T-helper 17 cell (primary cell): ENCODE data around the gene CACNA2D4. TPM values are rescaled to one million over a fixed set of nuclear protein-coding genes. Genes with fewer than 3 reads are reported as not detected.
A peak's percentile ranks its signal among the peaks of the same experiment; 100 is the strongest.
"Not testable (repeated sequence)": the region's sequence is repeated elsewhere in the genome, so short reads cannot be mapped to it uniquely, and the experiment has no call there.

Experiments used
- ATAC-seq: fragments of 150-1000 bp; cut with Tn5 transposase; 2 replicates; pipeline ENCODE4 v1.10.0; 2021; ENCODE audit warnings: mild to moderate bottlenecking, moderate library complexity
- DNase-seq, 3 donors: peaks; one replicate each; pipeline versions ENCODE4 v3.0.0 to v3.0.0-alpha.2; 2020 to 2021
- H3K9me3 ChIP-seq: one replicate; pipeline ENCODE4 v1.7.0; 2013; ENCODE audit warnings: low read length, mild to moderate bottlenecking; ENCODE audit not compliant: control insufficient read depth, poor library complexity, severe bottlenecking
- H3K27ac Mint-ChIP-seq: one replicate; pipeline ENCODE4 v1.8.0; 2022; ENCODE audit warnings: mild to moderate bottlenecking, moderate library complexity, mixed read lengths
- H3K27me3 Mint-ChIP-seq: one replicate; pipeline ENCODE4 v1.8.0; 2022; ENCODE audit warnings: mixed read lengths
- H3K36me3 Mint-ChIP-seq: one replicate; pipeline ENCODE4 v1.8.0; 2022; ENCODE audit warnings: low read depth, mixed read lengths
- H3K4me1 Mint-ChIP-seq: one replicate; pipeline ENCODE4 v1.8.0; 2022; ENCODE audit warnings: mild to moderate bottlenecking, mixed read lengths
- H3K4me3 Mint-ChIP-seq: one replicate; pipeline ENCODE4 v1.8.0; 2022; ENCODE audit warnings: mild to moderate bottlenecking, moderate library complexity, mixed read lengths
- total RNA-seq, 4 donors: library from RNA in 2 of 4; stranded (reverse) in 2 of 4; gene quantifications; one replicate each; pipeline ENCODE4 v1.2.3 and lab custom pipeline; 2022 to 2026

The CACNA2D4 gene
- total RNA-seq, 2 donors from 2014 or later: 18.1 to 25.2 TPM

DNA sequence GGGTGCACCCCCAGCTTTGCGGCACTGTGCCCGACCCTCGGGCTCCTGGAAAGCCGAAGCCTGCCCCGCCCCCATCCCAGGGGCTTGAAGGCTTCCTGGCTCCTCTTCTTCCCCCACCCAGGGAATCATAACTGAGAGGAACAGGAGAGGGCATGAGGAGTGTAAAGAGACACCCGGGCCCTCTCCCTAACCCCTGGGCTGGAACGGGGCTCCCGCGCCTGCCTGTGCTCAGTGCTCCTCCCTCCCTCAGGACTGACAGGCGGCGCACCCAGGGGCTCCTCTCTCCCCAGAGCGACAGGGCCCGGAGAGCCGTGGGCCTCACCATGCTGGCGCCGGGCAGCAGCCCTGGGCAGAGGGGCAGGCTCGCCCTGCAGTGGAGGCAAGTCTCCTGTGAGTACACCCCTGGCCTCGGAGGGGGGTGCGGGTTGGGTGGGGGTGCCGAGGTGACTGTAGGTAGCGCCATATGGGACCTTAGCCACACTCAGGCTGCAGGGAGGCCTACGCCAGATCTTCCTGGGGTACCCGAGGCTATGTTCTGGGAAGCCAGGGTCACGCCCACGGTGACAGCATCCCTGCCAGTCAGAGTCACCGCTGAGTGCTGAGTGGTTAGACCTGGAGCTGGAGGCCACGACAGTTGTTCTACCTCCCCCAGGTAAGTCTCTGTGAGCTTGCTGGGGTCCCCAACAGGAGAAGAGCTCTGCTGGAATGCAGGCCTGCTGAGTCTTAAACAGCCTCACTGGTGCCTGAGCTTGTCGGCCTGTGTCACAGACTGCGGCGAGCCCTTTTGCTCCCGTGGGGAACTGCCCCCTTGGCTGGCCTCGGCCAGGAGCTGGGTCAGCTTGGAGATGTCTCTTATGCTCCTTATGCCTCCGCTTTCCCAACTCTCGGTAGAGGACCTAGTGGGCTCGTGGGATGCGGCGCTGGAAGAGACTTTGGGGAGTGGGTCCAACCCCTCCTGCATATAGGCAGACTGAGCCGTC is 90.3 kb downstream of the CACNA2D4 start:
- no peak overlapping the region for H3K27ac Mint-ChIP-seq
- H3K36me3 Mint-ChIP-seq: peaks cover under 1% of the 10 kb centered on the region
- no peaks in the 10 kb centered on the region for H3K9me3 ChIP-seq
- H3K4me1 Mint-ChIP-seq: no peaks in the 10 kb centered on the region
- H3K4me3 Mint-ChIP-seq: no peak overlapping the region
- peaks cover 33% of the 10 kb centered on the region for H3K27me3 Mint-ChIP-seq
- DNase-seq (no peak), ATAC-seq (no peak)

DNA sequence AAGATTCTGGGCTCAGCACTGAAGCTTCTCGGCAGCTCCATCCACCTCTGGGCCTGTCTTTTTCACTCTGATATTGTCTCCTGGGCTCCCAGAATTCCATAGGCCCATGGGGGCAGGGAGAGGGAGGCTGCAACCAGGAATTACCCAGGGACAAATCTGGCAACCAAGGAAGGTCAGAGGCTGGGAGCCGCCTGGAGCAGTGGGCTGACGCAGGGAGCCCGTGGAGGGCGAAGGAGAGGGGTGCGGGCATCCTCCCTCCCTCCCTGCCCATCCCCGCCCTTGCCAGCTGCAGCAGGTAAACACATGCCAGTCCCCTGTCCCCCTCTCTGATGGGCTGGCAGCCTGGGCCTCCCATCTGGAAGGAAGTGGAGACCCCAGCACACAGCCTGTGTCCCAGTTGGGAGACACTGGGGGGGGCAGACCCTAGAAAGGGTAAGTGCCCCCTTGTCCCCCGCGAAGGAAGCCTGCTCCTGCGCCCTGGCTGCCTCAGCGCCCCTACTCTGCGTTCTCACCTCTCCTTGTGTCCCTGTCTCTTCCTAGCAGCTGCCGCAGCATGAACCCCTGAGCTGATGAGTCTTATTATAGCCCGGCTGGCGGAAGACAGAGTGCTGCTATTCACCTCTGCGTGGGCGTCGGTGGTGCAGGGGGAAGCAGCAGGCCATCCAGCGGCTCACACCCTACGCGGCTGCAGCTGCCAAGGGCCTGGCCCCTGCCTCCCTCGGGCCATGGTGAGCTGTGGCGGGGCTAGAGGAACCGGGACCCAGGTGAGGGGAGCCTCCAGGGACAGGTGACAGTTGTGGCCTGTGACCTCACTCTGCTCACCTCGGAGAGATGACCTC is 91.4 kb downstream of the CACNA2D4 start:
- Mint-ChIP-seq H3K4me3 (no peak overlapping the region), H3K4me1 (no peaks in the 10 kb centered on the region), H3K36me3 (peaks cover 3% of the 10 kb centered on the region), H3K27ac (no peak overlapping the region), H3K27me3 (peaks cover 37% of the 10 kb centered on the region)
- H3K9me3 ChIP-seq: no peaks in the 10 kb centered on the region
- ATAC-seq (no peak), DNase-seq (no peak)

DNA sequence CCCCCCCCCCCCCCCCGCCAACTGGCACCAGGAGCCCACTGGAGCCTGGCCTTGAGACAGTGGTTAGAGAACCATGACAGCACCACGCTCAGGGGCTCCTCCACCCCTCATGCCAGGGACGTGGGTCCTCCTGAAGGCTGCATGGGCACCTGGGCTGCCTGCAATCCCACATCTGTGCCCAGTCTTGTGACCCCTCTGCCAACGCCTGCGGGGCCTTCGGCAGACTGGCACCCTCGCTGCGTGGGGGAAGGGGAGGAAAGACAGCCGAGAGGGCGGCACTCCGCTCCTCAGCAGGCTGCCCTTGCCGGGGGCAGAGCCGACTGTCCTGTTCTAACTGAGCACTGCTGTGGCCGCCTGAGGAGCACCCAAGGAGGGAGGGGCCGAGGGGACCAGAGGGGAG is 92.1 kb downstream of the CACNA2D4 start:
- Mint-ChIP-seq H3K36me3 (peaks cover 3% of the 10 kb centered on the region), H3K27me3 (peaks cover 40% of the 10 kb centered on the region), H3K27ac (no peak overlapping the region), H3K4me1 (no peaks in the 10 kb centered on the region), H3K4me3 (no peak overlapping the region)
- DNase-seq (no peak), ATAC-seq (no peak)
- no peaks in the 10 kb centered on the region for H3K9me3 ChIP-seq

DNA sequence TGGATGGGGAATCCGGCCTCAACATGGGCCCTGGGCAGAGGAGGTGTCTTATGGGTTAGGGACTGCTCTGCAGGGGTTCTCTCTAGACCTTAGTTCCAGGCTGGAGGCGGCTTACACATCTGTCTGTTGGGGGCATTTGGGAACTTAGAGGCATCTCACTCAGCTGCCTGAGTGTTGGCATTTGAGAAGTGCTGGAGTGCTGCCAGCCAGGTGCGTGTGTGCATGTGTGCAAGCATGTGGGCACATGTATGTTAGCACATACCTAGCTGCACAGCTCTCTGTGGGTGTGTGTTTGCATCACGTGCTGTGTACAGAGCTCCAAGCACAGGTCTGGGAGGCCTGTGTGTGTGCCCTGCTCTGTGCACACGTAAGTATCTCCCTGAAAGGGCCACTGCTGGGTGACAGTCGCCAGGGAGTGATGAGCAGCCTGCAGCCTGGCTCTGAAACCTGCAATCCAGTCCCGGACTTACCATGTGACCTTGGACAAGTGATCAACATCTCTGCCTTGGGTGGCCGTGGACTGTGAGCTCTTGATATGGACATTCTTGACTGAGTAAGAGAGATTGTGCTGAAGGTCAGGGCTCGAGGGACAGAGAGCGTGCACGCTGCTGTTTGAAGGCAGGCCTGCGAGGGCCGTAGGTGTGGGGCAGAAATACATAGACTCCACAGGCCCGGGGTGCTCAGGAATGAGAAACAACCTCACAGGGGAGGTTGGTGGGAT is 92.9 kb downstream of the CACNA2D4 start:
- no peak for ATAC-seq
- H3K4me3 Mint-ChIP-seq: no peak overlapping the region
- no peaks in the 10 kb centered on the region for H3K9me3 ChIP-seq
- no peak overlapping the region for H3K27ac Mint-ChIP-seq
- H3K27me3 Mint-ChIP-seq: peaks cover 41% of the 10 kb centered on the region
- peaks cover under 1% of the 10 kb centered on the region for H3K4me1 Mint-ChIP-seq
- peaks cover 3% of the 10 kb centered on the region for H3K36me3 Mint-ChIP-seq
- DNase-seq: no peak

DNA sequence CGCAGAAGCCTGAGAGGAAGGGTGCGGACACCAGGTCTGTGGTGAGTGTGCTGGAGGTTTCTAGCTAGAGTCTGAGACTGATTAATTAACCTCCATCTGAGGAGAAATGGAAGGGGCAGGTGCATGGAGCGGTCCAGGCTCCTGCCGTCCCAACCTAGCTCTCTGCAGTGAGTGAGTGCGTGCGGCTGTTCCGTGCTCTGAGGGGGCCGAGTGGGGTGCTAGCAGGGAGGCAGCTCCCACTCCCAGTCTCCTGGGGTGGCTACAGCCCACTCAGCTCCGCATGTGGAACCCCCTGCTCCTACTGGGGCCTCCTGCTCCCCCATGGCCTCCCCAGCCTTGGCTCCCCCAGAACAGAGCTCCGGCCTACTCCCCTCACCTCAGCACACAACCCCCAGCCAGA is 95.2 kb downstream of the CACNA2D4 start:
- no peaks in the 10 kb centered on the region for H3K9me3 ChIP-seq
- no peak for ATAC-seq
- Mint-ChIP-seq H3K36me3 (peaks cover 6% of the 10 kb centered on the region), H3K27me3 (peaks cover 44% of the 10 kb centered on the region), H3K4me3 (no peak overlapping the region), H3K4me1 (peaks cover 7% of the 10 kb centered on the region), H3K27ac (no peak overlapping the region)
- no peak for DNase-seq

DNA sequence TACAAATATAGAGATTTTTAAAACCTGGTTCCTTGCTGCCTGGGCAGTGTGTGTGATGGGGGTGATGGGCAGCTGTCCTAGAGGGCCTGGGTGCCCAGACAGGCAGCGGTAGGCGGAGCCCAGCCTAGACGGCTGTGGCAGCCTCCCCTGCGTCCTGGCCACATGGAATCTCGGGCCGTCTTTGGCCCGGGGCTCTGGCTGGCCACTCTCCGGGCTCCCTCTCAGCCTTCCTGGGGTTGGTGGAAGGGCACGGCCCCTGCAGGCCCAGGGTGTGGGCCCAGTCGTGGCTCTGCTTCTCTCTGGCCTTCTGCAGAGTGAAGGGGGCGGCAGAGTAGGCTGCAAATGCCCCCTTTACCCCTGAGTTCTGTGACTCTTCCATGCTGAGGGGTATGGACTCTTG is 95.8 kb downstream of the CACNA2D4 start:
- Mint-ChIP-seq H3K36me3 (peaks cover 6% of the 10 kb centered on the region), H3K4me1 (peaks cover 7% of the 10 kb centered on the region), H3K27me3 (peaks cover 44% of the 10 kb centered on the region), H3K4me3 (no peak overlapping the region), H3K27ac (no peak overlapping the region)
- no peak for DNase-seq
- no peak for ATAC-seq
- no peaks in the 10 kb centered on the region for H3K9me3 ChIP-seq

DNA sequence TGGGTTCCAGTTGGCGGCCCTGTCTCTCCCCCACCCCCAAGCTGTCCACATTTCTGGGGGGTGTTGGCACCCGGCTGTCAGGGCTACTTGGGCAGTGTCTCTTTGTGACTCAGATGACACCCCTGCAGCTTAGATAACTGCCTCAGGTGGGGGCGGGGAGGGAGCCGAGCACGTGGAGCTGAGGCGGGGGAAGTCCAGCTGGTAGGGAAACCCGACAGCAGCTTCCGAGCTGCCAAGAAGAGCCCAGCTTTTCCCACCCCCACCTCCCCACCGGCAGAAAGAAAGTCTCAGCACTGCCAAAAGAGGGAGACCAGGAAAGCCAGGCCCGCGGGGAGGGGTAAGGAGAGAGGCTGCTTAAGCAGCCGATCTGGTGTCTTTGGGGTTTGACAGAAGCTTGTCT is 96.6 kb downstream of the CACNA2D4 start:
- DNase-seq (no peak), ATAC-seq (no peak)
- no peaks in the 10 kb centered on the region for H3K9me3 ChIP-seq
- Mint-ChIP-seq H3K4me3 (no peak overlapping the region), H3K4me1 (peaks cover 7% of the 10 kb centered on the region), H3K27ac (no peak overlapping the region), H3K27me3 (peaks cover 44% of the 10 kb centered on the region), H3K36me3 (peaks cover 6% of the 10 kb centered on the region)

DNA sequence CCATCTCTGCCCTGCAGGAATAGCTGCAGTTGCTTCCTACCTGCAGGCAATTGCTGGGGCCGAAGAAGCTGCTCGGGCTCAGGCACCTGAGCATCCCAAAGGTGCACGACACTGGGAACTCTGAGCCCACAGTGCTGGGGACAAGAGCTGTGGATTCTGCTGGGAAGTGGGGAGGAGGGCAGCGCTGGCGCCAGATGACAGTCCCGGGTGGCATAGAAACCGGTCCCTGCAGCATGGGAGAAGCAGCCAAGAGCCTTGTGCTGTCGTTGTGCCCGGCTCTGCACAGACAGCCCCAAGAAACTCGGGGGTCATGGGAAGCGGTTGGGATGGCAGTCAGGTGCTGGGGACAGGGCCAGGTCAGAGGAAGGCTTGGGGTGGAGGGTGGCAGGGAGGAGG is 97.6 kb downstream of the CACNA2D4 start:
- ATAC-seq (no peak), DNase-seq (no peak)
- H3K4me1 Mint-ChIP-seq: peaks cover 7% of the 10 kb centered on the region
- H3K9me3 ChIP-seq: no peaks in the 10 kb centered on the region
- H3K4me3 Mint-ChIP-seq: no peak overlapping the region
- H3K27ac Mint-ChIP-seq: no peak overlapping the region
- H3K36me3 Mint-ChIP-seq: peaks cover 6% of the 10 kb centered on the region
- H3K27me3 Mint-ChIP-seq: peaks cover 50% of the 10 kb centered on the region

DNA sequence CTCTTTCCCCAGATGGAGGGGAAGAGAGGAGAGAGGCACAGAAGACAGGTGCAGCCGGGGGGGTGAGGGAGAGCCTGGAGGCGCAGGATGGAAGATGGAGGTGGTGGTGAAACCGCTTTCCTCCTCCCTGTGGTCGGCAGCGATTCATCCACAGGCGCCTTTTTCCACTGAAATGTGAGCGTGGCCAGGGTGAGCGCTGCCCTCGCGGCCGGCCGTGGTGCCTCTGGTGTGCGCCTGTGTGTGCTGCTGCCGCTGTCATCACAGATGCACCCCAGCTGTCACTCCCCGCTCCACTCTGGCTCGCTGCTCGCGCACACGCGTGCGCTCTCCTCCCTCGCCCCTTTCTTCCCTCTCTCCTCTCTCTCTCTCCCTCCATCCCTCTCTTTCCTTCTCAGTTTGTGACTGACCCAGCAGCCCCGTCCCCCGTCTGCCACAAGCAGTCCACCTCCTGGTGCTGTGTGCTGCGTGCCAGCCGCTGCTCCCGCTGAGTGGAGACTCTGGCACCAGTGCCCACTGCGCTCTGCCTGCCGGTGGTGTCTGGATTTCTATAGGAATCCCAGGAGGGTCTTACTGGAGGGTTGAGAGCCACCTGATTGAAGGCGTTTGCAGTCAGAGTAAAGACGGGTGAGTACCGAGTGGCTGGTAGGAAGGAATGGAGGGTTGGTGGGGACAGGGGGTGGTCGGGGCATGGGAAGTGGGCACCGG is 98.1 kb downstream of the CACNA2D4 start, which contains the start of gene LRTM2:
Gene LRTM2 (plus strand): TSS at position 375 of the 705 bp plus-strand sequence. CDS start 7,584 bp downstream, outside the sequence.
- Mint-ChIP-seq H3K4me1 (peaks cover 7% of the 10 kb centered on the region), H3K4me3 (peak within 1 kb of the TSS; percentile 65), H3K27me3 (peaks cover 56% of the 10 kb centered on the region), H3K27ac (no peak within 1 kb of the TSS), H3K36me3 (peaks cover 6% of the 10 kb centered on the region)
- H3K9me3 ChIP-seq: no peaks in the 10 kb centered on the region
- no peak for DNase-seq
- no peak for ATAC-seq

DNA sequence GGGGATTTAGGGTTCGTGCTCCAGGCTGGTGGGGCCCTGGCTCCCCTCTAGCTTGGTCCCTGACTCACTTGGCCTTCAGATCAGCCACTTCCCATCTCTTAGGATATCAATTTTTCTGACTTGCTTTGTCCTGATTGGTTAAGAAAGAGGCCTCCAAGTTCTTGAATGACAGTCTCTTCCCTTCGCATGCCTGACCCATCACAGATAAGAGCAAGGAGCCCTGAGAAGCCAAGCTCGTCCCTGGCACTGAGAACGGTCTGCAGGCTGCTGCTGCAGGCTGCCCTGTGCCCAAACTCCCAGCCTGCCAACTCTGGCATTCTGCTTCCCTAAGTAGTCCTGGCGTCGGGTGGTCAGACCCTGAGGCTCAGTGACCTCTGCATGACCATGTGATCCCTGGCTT is 98.9 kb downstream of the CACNA2D4 start:
- peaks cover 63% of the 10 kb centered on the region for H3K27me3 Mint-ChIP-seq
- H3K4me1 Mint-ChIP-seq: peaks cover 10% of the 10 kb centered on the region
- H3K27ac Mint-ChIP-seq: no peak overlapping the region
- ATAC-seq (no peak), DNase-seq (no peak)
- peaks cover 6% of the 10 kb centered on the region for H3K36me3 Mint-ChIP-seq
- H3K9me3 ChIP-seq: no peaks in the 10 kb centered on the region
- no peak overlapping the region for H3K4me3 Mint-ChIP-seq

DNA sequence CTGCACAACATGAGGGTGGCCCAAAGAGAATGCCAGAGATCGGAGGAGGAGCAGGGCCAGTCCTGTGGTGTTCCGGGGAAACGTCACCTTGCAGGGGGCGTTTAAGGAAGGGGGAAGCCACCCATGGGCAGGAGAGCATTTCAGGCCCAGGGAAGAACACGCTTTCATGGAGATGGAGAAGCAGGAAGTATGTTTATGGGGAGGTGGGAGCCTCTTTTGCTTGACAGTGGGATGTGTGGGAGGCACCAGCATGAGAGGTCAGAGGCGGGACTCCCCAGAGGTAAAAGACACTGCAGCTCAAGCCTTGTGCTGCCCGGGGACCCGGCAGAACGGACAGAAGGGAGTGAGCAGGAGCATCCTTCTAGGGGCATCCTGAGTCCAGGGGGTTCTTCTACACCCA is 99.4 kb downstream of the CACNA2D4 start:
- peaks cover 6% of the 10 kb centered on the region for H3K36me3 Mint-ChIP-seq
- H3K27me3 Mint-ChIP-seq: peaks cover 66% of the 10 kb centered on the region
- H3K27ac Mint-ChIP-seq: no peak overlapping the region
- no peak overlapping the region for H3K4me3 Mint-ChIP-seq
- H3K9me3 ChIP-seq: no peaks in the 10 kb centered on the region
- H3K4me1 Mint-ChIP-seq: peaks cover 12% of the 10 kb centered on the region
- DNase-seq (no peak), ATAC-seq (no peak)

DNA sequence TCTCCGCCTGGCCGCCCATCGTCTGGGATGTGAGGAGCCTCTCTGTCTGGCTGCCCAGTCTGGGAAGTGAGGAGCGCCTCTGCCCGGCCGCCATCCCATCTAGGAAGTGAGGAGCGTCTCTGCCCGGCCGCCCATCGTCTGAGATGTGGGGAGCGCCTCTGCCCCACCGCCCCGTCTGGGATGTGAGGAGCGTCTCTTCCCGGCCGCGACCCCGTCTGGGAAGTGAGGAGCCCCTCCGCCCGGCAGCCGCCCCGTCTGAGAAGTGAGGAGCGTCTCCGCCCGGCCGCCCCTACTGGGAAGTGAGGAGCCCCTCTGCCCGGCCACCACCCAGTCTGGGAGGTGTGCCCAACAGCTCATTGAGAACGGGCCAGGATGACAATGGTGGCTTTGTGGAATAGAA is 100.5 kb downstream of the CACNA2D4 start:
- peaks cover 62% of the 10 kb centered on the region for H3K27me3 Mint-ChIP-seq
- not testable (repeated sequence) for H3K27ac Mint-ChIP-seq

More for the DNA sequence above, 100.5 kb downstream of the CACNA2D4 start:
- H3K9me3 ChIP-seq, DNase-seq, H3K36me3 Mint-ChIP-seq, H3K4me3 Mint-ChIP-seq, ATAC-seq: not testable (repeated sequence)
- H3K4me1 Mint-ChIP-seq: peaks cover 12% of the 10 kb centered on the region
